GM12878 (cell line): ENCODE results near the gene B4GALT3. TPM values are rescaled to one million over a fixed set of nuclear protein-coding genes. Genes with fewer than 3 reads are reported as not detected.

Experiments
- ATAC-seq: fragments of 200-7000 bp; cut with Tn5 transposase; 3 replicates; pipeline ENCODE4 v1.9.1; 2020; ENCODE audit warnings: mild to moderate bottlenecking, moderate library complexity
- BruUV-seq: library from RNA; stranded (reverse); fragments of 400-500 nt; replicated peaks from 2 replicates; lab custom pipeline; 2021; lab: Mats Ljungman, UMichigan
- CTCF ChIA-PET: fragments of 300-600 bp; sonication (Branson Sonifier 250); formaldehyde crosslinking; extraction: SDS; loops from one replicate; lab custom pipeline; 2021; ENCODE audit warnings: inconsistent platforms; lab: Yijun Ruan, JAX
- POLR2A ChIA-PET: fragments of 350-600 bp; formaldehyde crosslinking; extraction: SDS; loops from one replicate; lab custom pipeline; 2021; ENCODE audit warnings: inconsistent platforms; lab: Charles Lee
- RAD21 ChIA-PET: fragments of 300-600 bp; sonication (Branson Sonifier 250); formaldehyde crosslinking; loops from one replicate; lab custom pipeline; 2023; ENCODE audit warnings: antibody characterized with exemption; ENCODE audit not compliant: unreplicated experiment; lab: Charles Lee
- SMC1A ChIA-PET: fragments of 300-600 bp; sonication (Branson Sonifier 250); formaldehyde crosslinking; loops from one replicate; lab custom pipeline; 2023; ENCODE audit not compliant: unreplicated experiment, uncharacterized antibody; lab: Charles Lee
- DNase-seq: peaks from one replicate; pipeline ENCODE4 v3.0.0-alpha.2; 2011; ENCODE audit warnings: low read depth, low spot score
- FAIRE-seq: peaks from 3 replicates; lab custom pipeline; 2011; peaks lifted over from hg19 to GRCh38; lab: Jason Lieb, UNC
- H2AFZ ChIP-seq: 2 replicates; pipeline ENCODE4 v1.6.0; 2011; ENCODE audit warnings: low read depth, low read length, control low read depth; ENCODE audit not compliant: control insufficient read depth
- H3K27ac ChIP-seq: 2 replicates; pipeline ENCODE4 v1.5.1; 2011; ENCODE audit warnings: control low read depth; ENCODE audit not compliant: control insufficient read depth, insufficient read depth
- H3K27me3 ChIP-seq, 2 experiments: replicated peaks in 1 of 2; 2 replicates each; pipeline versions ENCODE4 v1.6.0 to v1.6.1; 2011; ENCODE audit warnings: low read length in 1 of 2; ENCODE audit not compliant: control insufficient read depth in 2 of 2, insufficient read depth in 2 of 2
- H3K36me3 ChIP-seq, 2 experiments: 2 replicates each; pipeline ENCODE4 v1.5.1; 2011; ENCODE audit warnings: low read length in 1 of 2; ENCODE audit not compliant: control insufficient read depth in 2 of 2, insufficient read depth in 2 of 2
- H3K4me1 ChIP-seq: 2 replicates; pipeline ENCODE4 v1.6.1; 2011; ENCODE audit warnings: mild to moderate bottlenecking, low read length, moderate library complexity, mixed read lengths; ENCODE audit not compliant: control insufficient read depth, insufficient read depth
- H3K4me2 ChIP-seq: 2 replicates; pipeline ENCODE4 v1.6.0; 2011; ENCODE audit warnings: control low read depth; ENCODE audit not compliant: control insufficient read depth, insufficient read depth
- H3K4me3 ChIP-seq: fragments of 200-600 bp; sonication (generic); 2 replicates; pipeline ENCODE4 v1.5.1; 2016
- H3K79me2 ChIP-seq: 2 replicates; pipeline ENCODE4 v1.6.0; 2011; ENCODE audit warnings: low read length; ENCODE audit not compliant: control insufficient read depth, insufficient read depth
- H3K9ac ChIP-seq: 2 replicates; pipeline ENCODE4 v1.8.0; 2011; ENCODE audit warnings: low read length, control low read depth, mixed read lengths; ENCODE audit not compliant: control insufficient read depth, insufficient read depth
- H3K9me3 ChIP-seq: replicated peaks from 3 replicates; pipeline ENCODE4 v1.5.1; 2011; ENCODE audit warnings: mild to moderate bottlenecking, low read length; ENCODE audit not compliant: control insufficient read depth, insufficient read depth
- H4K20me1 ChIP-seq: 2 replicates; pipeline ENCODE4 v1.6.0; 2011; ENCODE audit not compliant: control insufficient read depth, insufficient read depth
- ATF2 ChIP-seq: IDR thresholded peaks from 2 replicates; pipeline ENCODE4 v1.6.1; 2012; ENCODE audit warnings: low read length, inconsistent platforms
- BACH1 ChIP-seq: fragments of 450-650 bp; IDR thresholded peaks from 2 replicates; pipeline ENCODE4 v1.6.1; 2017; ENCODE audit warnings: mild to moderate bottlenecking, borderline replicate concordance
- BHLHE40 ChIP-seq, 2 experiments: fragments of 450-650 bp in 1 of 2; IDR thresholded peaks; 2 replicates each; pipeline ENCODE4 v1.6.1; 2011 to 2017; ENCODE audit warnings: low read depth in 2 of 2, borderline replicate concordance in 1 of 2, improper control_type of control experiment in 1 of 2, low read length in 1 of 2, mild to moderate bottlenecking in 1 of 2
- CBFB ChIP-seq: IDR thresholded peaks from 2 replicates; pipeline ENCODE4 v1.6.1; 2016; ENCODE audit warnings: antibody characterized with exemption, low read depth
- CEBPZ ChIP-seq: fragments of 150-350 bp; IDR thresholded peaks from 2 replicates; pipeline ENCODE4 v1.6.1; 2016; ENCODE audit warnings: low read depth, low read length
- E2F4 ChIP-seq: IDR thresholded peaks from 2 replicates; pipeline ENCODE4 v1.6.1; 2012; ENCODE audit warnings: low read depth, low read length, improper control_type of control experiment
- E4F1 ChIP-seq: fragments of 450-650 bp; IDR thresholded peaks from 2 replicates; pipeline ENCODE4 v1.6.1; 2018; ENCODE audit warnings: borderline replicate concordance, mild to moderate bottlenecking; ENCODE audit not compliant: partially characterized antibody
- FOXM1 ChIP-seq: IDR thresholded peaks from 2 replicates; pipeline ENCODE4 v1.6.1; 2012; ENCODE audit warnings: low read depth, mild to moderate bottlenecking, inconsistent platforms, low read length, moderate library complexity
- MTA2 ChIP-seq: fragments of 450-650 bp; IDR thresholded peaks from 2 replicates; pipeline ENCODE4 v1.6.1; 2016; ENCODE audit warnings: low read depth, mild to moderate bottlenecking, moderate library complexity
- NBN ChIP-seq: fragments of 450-650 bp; IDR thresholded peaks from 2 replicates; pipeline ENCODE4 v1.6.1; 2016
- NFXL1 ChIP-seq: fragments of 450-650 bp; IDR thresholded peaks from 2 replicates; pipeline ENCODE4 v1.6.1; 2017; ENCODE audit warnings: antibody characterized with exemption, mild to moderate bottlenecking, borderline replicate concordance
- NR2C2 ChIP-seq: IDR thresholded peaks from 2 replicates; pipeline ENCODE4 v1.6.1; 2011; ENCODE audit warnings: borderline replicate concordance, low read depth; ENCODE audit not compliant: control insufficient read depth, insufficient read length
- POU2F2 ChIP-seq: IDR thresholded peaks from 3 replicates; pipeline ENCODE4 v1.6.1; 2011; ENCODE audit warnings: low read depth, mild to moderate bottlenecking, low read length, borderline replicate concordance
- RAD21 ChIP-seq: IDR thresholded peaks from 2 replicates; pipeline ENCODE4 v1.6.1; 2011; ENCODE audit warnings: mild to moderate bottlenecking, low read depth, low read length, moderate library complexity; ENCODE audit not compliant: insufficient read depth
- TCF12 ChIP-seq: IDR thresholded peaks from 2 replicates; pipeline ENCODE4 v1.6.1; 2011; ENCODE audit warnings: low read depth, mild to moderate bottlenecking, low read length
- ZNF622 ChIP-seq: fragments of 450-650 bp; IDR thresholded peaks from 2 replicates; pipeline ENCODE4 v1.6.1; 2017; ENCODE audit warnings: mild to moderate bottlenecking, inconsistent platforms
- WGBS: methylation state at CpG from one replicate; pipeline ENCODE4 v1.1.6; 2016; ENCODE audit warnings: low lambda C conversion rate; ENCODE audit not compliant: insufficient replicate concordance, insufficient coverage; ENCODE audit errors: missing lambda C conversion rate; 5-methylcytosine and 5-hydroxymethylcytosine counted together
- in situ Hi-C: fragments of 300-500 bp; cut with MboI; formaldehyde crosslinking; loops from 9 replicates; pipeline ENCODE4 v1.14.3; 2018; ENCODE audit warnings: mixed read lengths
- intact Hi-C: fragments of 100-400 bp; cut with micrococcal nuclease; formaldehyde crosslinking; loops from one replicate; pipeline ENCODE4 v1.14.2; 2022; ENCODE audit not compliant: unreplicated experiment
- polyA plus RNA-seq, 11 experiments: library from polyadenylated mRNA; depleted of rRNA in 4 of 11; unstranded in 6 of 11; stranded (reverse) in 5 of 11; fragments of >200 nt; fragmentation: Nextera tagmentation in 4 of 11; fragmentation: Illumina TruSeq in 1 of 11; extraction: Ambion mirVana in 4 of 11; extraction: Trizol in 1 of 11; gene quantifications; 1 replicate in 1 of 11; 2 replicates in 10 of 11; pipeline versions ENCODE4 v1.2.1 to v1.2.3, GENCODE V29; 2011 to 2016; ENCODE audit warnings: inconsistent platforms in 2 of 11, missing spikeins in 2 of 11, low read depth in 1 of 11
- total RNA-seq, 4 experiments: library from RNA; depleted of rRNA in 3 of 4; stranded (reverse); fragments of >200 nt in 3 of 4; fragmentation: Illumina TruSeq in 1 of 4; extraction: Trizol in 1 of 4; gene quantifications; 2 replicates each; pipeline versions ENCODE4 v1.2.1 to v1.2.3, GENCODE V29; 2013 to 2021

The B4GALT3 gene
- total and polyA plus RNA-seq, 10 of the 15 experiments (the other 5 are each of a cell fraction or from before 2014, with no cell fraction given): 27.1 to 58.9 (median 42.6) TPM

- no peak overlapping the region for H3K4me2 ChIP-seq
- 57% methylated on average over 20 of the region's 20 CpGs for WGBS
- no peak for ATAC-seq
- no TSS peak for BruUV-seq
- CTCF ChIA-PET: interaction anchor here (0.7 to 1.2 kb wide), 3 partner anchors 16 to 185 kb away, joined by 3 read pairs; partner anchors contain the start of gene TOMM40L
- no peaks in the 10 kb centered on the region for H3K9me3 ChIP-seq
- no peak overlapping the region for H3K9ac ChIP-seq
- no peak overlapping the region for H3K4me3 ChIP-seq
- POLR2A ChIA-PET: no interaction called here
- intact Hi-C loops (no loop called here), in situ Hi-C loops (loop anchor here (10.0 kb wide), 1 partner anchor 546 kb away; the partner anchor contains the start of gene DUSP12)
- RAD21 ChIA-PET: interaction anchor here (1.4 to 1.6 kb wide), 2 partner anchors 17 to 27 kb away, joined by 5 read pairs; partner anchors contain the start of gene TOMM40L
- SMC1A ChIA-PET: no interaction called here
- no peak for FAIRE-seq
- no peak for DNase-seq
- no peaks in the 10 kb centered on the region for H3K27me3 ChIP-seq
- no peak overlapping the region for H3K27ac ChIP-seq
- H3K36me3 ChIP-seq: no peaks in the 10 kb centered on the region
- H3K4me1 ChIP-seq: peaks cover 32% of the 10 kb centered on the region
- no peak overlapping the region for H2AFZ ChIP-seq
- no peaks in the 10 kb centered on the region for H4K20me1 ChIP-seq
- peaks cover 15% of the 10 kb centered on the region for H3K79me2 ChIP-seq
- TF ChIP-seq RAD21 (no peak), E2F4 (no peak), ZNF622 (no peak), POU2F2 (no peak), FOXM1 (no peak), BHLHE40 (IDR thresholded peaks at IDR 0.05; ENCODE audit: borderline replicate concordance in 1 of 2, low read depth in 2 of 2, low read length in 1 of 2) (no peak), NFXL1 (no peak), CEBPZ (no peak), NBN (no peak), NR2C2 (no peak), ATF2 (no peak), CBFB (no peak), BACH1 (no peak), MTA2 (no peak), E4F1 (no peak), TCF12 (no peak)
Observed at GRCh38 chr1:161198194-161198896, 21.0 kb upstream of the B4GALT3 start.
